NCI-H446 treated with DMSO at 0.1 percent for 48 hours (cell line): ENCODE results near the gene SLC16A13.

Source experiments
- DNase-seq: peaks from one replicate; lab custom pipeline; 2025; lab: John Stamatoyannopoulos, UW

SLC16A13 gene

GRCh38 chr17:7011942-7012254 lies 23.9 kb upstream of the SLC16A13 start:
- no peak for DNase-seq

GRCh38 chr17:7014261-7014994 lies 21.4 kb upstream of the SLC16A13 start:
- peak; percentile 87 for DNase-seq

GRCh38 chr17:7014995-7015958 lies 20.5 kb upstream of the SLC16A13 start:
- no peak for DNase-seq

GRCh38 chr17:7016418-7016817 lies 19.4 kb upstream of the SLC16A13 start:
- no peak for DNase-seq

DNA sequence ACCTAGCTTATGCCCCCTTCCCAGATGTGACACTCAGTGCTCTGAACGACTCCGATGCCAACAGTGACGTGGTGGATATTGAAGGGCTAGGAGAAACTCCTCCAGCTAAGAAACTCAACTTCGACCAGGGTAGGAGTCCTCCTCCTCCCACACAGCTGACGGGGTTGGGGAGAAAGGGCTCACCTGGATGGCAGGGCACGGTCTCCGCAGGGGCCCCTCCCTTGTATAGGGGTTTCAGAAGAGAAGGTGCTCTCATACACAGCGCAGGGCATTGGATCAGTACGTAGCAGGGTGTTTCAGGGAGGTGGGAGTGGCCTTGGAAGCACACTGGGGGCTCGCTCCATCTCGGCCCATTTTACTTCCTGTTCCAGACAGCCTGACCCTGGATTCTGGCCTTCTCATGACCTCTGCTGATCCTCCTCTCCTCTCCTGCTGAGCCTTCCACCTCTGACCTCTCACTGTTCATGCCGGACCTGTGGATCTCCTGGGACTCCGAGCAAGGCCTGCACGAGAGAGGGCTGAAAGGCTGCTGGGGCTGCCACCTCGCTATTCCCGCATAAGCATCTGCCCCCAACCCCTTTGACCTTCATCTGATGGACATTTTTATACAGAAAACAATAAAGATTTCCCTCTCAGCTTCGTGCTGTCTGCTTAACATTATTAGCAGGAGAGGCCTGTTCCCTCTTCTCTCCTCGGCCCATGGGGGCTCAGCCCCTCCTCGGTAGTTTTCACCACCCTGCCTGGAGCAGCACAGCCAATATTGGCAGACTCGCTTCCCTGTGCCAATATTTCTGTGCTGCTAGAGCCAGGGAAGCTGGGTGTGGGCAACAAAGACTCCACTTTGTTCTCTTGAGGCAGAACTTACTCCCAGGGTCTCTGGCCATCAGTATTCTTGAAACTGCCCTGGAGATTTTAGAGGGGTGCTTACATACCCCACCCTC lies 18.7 kb upstream of the SLC16A13 start:
- DNase-seq, result no peak

- no peak for DNase-seq
These were observed 18.0 kb upstream of the SLC16A13 start for GRCh38 chr17:7017827-7018200.

DNA sequence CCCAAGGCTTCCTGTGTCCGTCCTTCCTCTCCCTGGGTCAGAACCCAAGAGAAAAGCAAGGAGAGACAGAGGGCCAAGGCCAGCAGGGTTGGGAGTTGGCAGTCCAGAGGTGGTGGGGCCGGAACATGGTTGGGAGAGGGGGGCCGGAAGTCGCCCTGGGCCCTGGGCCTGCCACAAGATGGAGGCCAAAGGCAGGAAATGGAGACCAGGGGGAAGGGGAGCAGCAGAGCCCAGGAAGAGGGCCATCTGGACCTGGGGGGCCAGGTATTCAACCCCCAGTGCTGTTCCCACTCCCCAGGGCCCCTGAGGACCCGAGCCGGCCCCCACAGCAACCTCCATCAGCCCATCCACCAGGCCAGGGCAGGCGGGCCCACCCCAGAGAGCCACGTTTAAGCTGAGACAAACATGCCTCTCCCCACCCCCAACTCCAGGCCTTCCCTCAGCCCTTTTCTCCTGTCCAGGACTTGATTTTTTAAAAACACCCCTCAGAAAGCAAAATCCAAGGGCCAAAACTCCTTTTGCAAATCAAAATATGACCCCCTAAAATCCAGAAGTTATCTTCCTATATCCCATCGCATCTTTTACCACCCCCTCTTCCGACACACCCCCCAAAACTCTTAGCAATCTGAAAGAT lies 17.4 kb upstream of the SLC16A13 start:
- no peak for DNase-seq

GRCh38 chr17:7019367-7019766 lies 16.4 kb upstream of the SLC16A13 start:
- DNase-seq, result no peak

DNA sequence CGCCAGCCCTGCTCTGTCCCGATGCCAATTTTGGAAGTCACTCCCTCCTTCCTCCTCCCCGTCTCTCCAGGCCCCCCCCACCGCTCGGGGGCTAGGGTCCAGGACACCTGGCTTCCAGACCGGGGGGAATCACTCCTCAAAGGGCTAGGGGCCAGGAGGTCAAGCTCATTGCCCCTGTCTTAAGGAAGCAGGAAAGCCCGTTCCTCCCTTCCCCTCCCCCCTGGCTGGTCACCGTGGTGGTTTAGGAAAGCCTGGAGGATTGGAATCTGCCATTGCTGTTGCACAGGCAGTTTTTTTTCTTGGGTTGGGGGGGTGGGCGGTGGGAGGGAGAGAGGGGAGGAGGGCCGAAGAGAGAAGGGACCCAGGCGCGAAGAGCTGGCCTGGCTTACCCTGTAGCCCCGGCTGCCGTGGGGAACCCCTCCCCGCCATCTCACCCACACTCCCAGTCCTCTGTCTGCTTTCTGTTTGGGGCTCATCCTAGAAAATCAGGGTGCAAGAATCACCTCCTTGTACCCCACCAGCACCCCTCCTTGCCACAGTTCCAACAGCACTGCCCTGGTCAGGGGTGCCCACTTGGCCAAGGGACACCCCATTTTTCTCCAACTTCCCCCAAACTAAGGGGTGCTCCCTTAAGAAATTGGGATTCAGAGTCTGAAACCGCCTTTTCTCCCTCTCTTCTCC lies 15.8 kb upstream of the SLC16A13 start:
- no peak for DNase-seq

DNA sequence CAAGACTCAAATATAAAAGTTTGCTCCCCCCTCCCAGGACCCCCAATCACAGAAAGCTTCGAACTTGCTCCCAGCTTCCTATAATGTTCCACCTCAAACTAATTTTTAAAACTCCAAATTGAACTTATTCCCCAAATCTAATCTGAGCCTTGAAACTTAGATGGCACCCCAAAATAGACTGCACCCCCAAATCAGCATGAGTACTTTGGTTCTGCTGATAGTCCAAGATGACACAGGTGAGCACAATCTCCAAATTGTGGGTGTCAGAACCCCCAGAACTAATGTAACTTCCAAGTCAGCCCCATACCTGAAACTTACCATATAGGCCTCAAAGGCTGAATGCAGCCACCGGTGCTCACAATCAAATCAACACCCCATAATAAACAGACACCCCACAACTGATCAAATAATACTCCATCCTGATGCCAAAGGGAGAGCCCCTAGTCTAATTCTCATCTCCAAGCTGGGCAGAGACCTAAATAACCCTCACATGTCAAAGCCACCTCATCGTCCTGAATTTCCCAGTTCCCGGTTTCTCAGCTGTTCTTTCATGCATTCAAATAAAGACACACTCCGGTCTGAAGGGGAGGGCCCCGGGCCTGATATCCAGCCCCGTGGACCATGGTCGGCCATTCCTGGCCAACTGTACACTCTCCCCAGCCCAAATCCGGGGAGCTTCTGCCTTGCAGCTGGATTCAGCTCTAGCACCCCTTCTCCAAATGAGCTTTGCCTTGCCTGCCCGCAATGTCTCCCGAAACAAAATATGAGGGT lies 14.7 kb upstream of the SLC16A13 start:
- DNase-seq, result no peak

DNA sequence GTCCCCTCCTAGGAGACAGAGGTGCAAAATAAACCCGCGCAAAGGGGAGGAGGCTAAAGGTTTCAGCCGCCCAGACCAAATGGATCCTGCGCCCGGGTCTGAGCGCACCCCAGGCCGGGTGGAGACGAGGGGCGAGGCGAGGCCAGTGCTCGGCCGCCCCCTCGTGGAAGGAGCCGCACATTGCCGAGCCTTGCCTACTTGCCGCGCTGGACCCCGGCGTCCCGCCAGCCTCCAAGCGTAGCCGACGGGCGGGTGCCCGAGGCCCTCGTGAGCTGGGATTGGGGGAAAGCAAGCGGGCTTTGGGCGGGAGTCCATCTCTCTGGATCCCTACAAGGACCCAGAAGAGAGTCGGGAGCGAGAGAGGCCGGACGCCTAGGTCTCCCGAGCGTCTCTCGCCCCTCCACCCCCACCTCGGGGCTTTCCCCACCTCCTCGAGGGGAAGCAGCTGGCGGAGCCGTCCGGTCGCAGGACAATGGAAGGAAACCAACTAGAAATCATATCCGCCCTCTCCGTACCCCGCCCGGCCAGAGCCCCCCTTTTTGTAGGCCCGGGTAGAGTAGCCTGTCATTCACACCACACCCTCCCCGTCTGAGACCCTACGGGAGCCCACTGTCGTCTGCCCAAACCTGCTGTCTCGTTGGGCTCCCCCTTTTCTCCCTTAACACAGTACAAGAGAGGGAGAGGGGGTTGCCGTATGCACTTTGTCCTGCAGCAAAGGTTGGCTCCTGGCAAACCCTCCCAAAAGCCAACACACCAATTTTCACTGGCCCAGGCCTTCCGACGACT lies 13.6 kb upstream of the SLC16A13 start:
- peak; percentile 25 for DNase-seq

DNA sequence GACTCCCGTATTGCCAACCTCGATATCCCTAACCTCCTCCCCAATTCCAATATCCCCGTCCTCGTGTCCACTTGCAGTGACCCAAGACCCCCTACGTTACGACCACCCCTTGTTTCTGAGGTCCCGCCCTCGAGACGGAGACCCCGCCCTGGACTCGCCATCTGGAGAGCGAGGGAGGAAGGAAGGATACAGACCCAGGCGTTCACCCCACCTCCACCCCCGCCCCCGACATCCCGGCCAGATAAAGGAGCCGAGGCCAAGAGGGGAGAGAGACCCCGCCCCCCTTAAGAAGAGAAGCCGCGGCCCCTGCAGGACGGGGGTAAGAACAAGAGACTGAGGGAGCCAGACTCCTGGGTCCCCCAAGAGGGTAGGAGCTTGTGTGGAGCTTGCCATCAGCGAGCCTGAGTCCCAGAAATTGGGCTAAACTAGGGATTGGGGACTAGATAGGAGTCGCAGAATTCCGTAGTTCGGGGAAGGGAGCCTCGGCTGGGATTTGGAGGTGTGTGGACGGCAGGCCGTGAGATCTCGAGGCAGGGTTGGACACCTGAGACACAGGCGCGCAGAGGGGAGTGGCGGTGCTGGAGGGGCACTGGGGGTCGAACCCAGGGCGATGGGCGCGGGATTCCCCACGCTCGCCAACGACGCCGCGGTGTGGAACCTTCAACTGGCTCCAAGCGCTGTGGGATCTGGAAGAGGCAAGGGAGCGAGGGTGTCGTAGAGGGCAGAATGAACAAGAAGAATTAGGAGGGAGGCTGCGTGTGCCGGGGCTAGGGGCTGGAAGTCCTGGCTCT lies 12.8 kb upstream of the SLC16A13 start, which contains the start of gene BCL6B:
BCL6B (plus strand) TSS at position 270 of the 791 bp plus-strand sequence. CDS start 622 bp downstream, outside the sequence.
- no peak for DNase-seq

GRCh38 chr17:7023576-7024401 lies 12.0 kb upstream of the SLC16A13 start:
- no peak for DNase-seq

- DNase-seq, result no peak
These were observed 11.4 kb upstream of the SLC16A13 start for GRCh38 chr17:7024402-7024785.

DNA sequence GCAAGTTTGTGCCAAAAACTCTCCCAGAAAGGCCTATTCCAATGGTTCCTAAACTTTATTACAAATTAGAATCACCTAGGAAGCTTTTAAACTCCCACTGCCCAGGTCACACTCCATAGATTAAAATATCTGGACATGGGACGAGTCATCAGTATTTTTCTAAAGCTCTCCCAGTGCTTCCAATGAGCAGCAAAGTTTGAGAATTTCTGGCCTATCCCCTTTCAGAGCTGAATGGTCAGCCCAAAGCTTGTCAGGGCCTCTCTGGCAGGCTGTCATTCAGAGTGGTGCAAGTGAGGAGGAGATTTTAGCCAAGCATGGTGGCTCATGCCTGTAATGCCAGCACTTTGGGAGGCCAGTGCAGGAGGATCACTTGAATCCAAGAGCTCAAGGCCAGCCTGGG lies 10.6 kb upstream of the SLC16A13 start:
- no peak for DNase-seq

GRCh38 chr17:7026471-7027115 lies 9.2 kb upstream of the SLC16A13 start:
- DNase-seq, result no peak

- DNase-seq, result no peak
These were observed 8.5 kb upstream of the SLC16A13 start for GRCh38 chr17:7027335-7027734.
